Measurements from ENCODE around the gene ZNF697. TPM values are rescaled to one million over a fixed set of nuclear protein-coding genes. Genes with fewer than 3 reads are reported as not detected.
"Not testable (repeated sequence)": the region's sequence is repeated elsewhere in the genome, so short reads cannot be mapped to it uniquely, and the experiment has no call there.

The ZNF697 gene
- polyA plus RNA-seq, 1 donor from 2014 or later: not detected

DNA sequence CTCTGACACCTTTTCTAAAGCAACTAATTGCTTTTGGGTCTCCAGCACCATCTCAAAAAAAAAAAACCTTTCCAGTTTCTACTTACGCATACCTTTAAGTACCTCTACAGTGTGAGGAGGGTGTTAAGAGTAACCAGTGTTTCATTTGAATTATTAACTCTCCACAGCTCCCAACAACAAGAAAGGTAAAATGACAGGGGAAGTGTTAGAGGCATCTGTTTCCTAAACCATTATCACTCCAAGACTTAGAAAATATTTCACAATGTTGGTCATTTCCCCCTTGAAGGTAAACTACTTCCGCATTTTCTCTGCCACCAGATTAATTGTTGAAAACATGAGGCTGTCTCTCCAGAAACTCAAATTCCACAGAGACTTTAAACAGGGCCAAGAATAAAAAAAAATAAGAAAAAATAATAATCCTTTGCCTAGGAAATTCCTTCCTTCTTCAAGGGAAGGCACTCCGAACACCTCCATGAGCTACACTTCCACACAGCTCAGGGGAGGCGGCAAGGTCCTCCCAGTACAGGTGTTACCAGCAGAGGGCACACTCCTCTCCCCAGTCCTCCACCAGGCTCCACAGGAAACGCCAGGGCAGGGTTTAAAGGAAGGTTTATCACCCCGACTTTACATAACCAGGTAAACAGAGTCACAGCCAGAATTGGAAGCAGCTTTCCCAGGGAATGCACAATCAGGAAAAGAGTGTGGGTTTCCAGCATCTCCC is 40.8 kb downstream of the ZNF697 start:
- not testable (repeated sequence) for H3K36me3 Mint-ChIP-seq, H3K4me3 Mint-ChIP-seq, H3K27ac Mint-ChIP-seq, H3K27me3 Mint-ChIP-seq, H3K9me3 Mint-ChIP-seq
- H3K4me1 Mint-ChIP-seq: peaks cover 6 to 16% (median 10%) of the 10 kb centered on the region in 3 donors

DNA sequence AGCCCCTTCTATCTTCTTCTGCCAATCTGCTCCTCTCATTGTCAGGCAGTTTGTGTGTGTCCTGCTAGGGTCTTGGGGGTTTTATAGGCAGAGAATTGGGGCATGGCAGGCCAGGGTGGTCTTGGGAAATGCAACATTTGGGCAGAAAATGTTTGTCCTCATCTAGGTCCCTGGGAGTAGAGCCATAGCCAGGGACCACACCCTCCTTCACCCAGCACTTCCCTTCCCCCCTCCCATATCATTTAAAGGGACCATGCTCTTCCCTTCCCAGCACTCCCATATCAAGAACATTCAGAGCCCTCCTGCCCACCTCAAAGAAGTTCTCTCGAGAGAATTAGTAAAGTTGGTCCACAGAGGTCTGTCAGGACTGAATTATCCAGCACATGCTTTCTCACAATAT is 41.7 kb downstream of the ZNF697 start:
- H3K36me3 Mint-ChIP-seq: no peaks in the 10 kb centered on the region
- peaks cover 0 to 5% (median 0%) of the 10 kb centered on the region in 3 donors for H3K9me3 Mint-ChIP-seq
- no peak overlapping the region for H3K4me3 Mint-ChIP-seq
- H3K4me1 Mint-ChIP-seq: peaks cover 5 to 10% (median 8%) of the 10 kb centered on the region in 3 donors
- peaks cover 7% of the 10 kb centered on the region for H3K27me3 Mint-ChIP-seq
- H3K27ac Mint-ChIP-seq: no peak overlapping the region

DNA sequence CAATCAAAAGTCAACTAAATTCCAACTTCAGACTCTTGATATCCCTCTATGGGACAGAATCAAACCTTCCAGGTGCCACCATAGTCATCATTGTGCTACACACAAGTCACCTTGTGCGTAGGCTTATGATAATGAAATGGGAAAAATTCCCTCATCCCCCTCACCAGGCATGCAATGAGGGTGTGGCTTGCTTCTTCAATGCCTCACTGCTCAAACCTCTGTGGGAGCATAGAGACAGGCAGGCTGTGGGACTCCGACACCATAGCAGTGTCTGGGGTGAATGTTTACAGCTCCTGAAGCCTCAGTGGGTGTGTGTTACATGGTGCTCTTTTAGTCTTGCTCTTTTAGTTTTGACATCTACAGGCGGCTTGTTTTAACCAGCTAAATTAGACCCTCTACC is 42.4 kb downstream of the ZNF697 start:
- peaks cover 2% of the 10 kb centered on the region for H3K27me3 Mint-ChIP-seq
- no peak overlapping the region for H3K4me3 Mint-ChIP-seq

GRCh38 chr1:119605080-119605479 is 43.0 kb downstream of the ZNF697 start:
- not testable (repeated sequence) for H3K27me3 Mint-ChIP-seq, H3K27ac Mint-ChIP-seq, H3K4me3 Mint-ChIP-seq, H3K4me1 Mint-ChIP-seq, H3K36me3 Mint-ChIP-seq, H3K9me3 Mint-ChIP-seq

More for the DNA sequence above, 42.4 kb downstream of the ZNF697 start:
- Mint-ChIP-seq H3K27ac (no peak overlapping the region), H3K4me1 (peaks cover 3 to 5% (median 4%) of the 10 kb centered on the region in 3 donors), H3K36me3 (no peaks in the 10 kb centered on the region), H3K9me3 (peaks cover 0 to 5% (median 0%) of the 10 kb centered on the region in 3 donors)

DNA sequence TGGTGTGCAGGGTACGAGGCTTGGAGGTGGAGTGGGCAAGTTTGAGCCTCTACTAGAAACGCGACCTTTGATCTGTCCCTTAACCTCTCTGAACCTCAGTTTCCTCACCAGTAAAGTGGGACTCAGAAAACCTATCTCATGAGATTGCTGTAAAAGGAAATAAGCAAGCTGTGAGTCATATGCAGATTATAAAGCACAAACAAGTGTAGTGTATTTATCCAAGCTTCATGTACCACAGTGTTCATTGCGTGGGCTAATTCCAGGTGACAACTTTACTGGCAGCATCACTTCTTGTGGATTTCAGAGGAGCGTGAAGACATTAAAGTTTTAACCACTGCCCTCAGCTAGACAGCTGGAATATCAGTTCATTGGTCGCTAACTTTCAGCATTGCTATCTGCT is 44.4 kb downstream of the ZNF697 start:
- Mint-ChIP-seq H3K36me3 (no peaks in the 10 kb centered on the region), H3K4me3 (no peak overlapping the region), H3K27ac (no peak overlapping the region), H3K9me3 (peaks cover 0 to 5% (median 0%) of the 10 kb centered on the region in 3 donors), H3K27me3 (no peaks in the 10 kb centered on the region), H3K4me1 (peaks cover 0 to 5% (median 4%) of the 10 kb centered on the region in 3 donors)

DNA sequence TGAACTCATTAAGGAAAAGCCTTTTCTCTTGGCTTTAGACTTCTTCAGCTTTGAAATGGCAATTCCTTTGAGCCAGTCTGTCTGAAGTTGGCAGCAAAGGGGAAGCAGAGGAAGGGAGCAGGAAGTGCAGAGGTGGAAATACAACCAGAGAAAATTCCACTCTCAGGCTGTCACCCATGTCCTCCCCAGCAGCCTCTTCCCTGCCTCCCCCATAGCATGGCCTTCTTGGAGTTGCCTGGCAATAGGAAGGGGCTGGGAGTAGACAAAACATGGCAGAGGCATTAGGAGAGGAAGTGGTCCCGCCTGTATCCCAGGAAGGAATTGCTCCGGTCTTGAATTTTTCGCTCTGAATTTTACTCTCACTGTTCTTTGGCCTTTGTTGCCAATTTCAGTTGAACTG is 44.8 kb downstream of the ZNF697 start:
- not testable (repeated sequence) for H3K4me1 Mint-ChIP-seq, H3K9me3 Mint-ChIP-seq, H3K36me3 Mint-ChIP-seq, H3K4me3 Mint-ChIP-seq, H3K27ac Mint-ChIP-seq, H3K27me3 Mint-ChIP-seq

DNA sequence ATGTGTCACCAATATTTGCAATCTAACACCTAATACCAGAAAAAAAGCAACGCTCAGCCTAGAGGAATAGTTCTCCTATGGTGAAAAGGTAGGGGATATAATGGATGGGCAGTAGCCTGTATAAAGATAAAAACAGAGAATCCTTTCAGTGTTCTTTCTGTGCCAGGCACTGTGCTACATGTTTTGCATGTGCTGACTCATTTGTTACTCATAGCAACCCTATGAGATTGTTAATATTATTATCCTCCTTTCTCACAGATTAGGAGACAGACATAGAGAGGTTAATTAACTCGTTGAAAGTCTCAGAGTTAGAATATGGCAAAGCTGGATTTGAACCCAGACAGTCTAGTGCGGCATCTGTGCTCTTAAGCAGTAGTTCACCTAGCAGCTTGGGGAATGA is 45.3 kb downstream of the ZNF697 start:
- not testable (repeated sequence) for H3K27me3 Mint-ChIP-seq, H3K36me3 Mint-ChIP-seq

GRCh38 chr1:119602169-119602568 is 45.9 kb downstream of the ZNF697 start:
- Mint-ChIP-seq H3K27ac (no peak overlapping the region), H3K4me1 (peaks cover 0 to 5% (median 4%) of the 10 kb centered on the region in 3 donors), H3K4me3 (no peak overlapping the region), H3K9me3 (peaks cover 0 to 5% (median 0%) of the 10 kb centered on the region in 3 donors), H3K27me3 (no peaks in the 10 kb centered on the region), H3K36me3 (no peaks in the 10 kb centered on the region)

More for the DNA sequence above, 45.3 kb downstream of the ZNF697 start:
- not testable (repeated sequence) for H3K27ac Mint-ChIP-seq, H3K4me1 Mint-ChIP-seq, H3K4me3 Mint-ChIP-seq, H3K9me3 Mint-ChIP-seq

DNA sequence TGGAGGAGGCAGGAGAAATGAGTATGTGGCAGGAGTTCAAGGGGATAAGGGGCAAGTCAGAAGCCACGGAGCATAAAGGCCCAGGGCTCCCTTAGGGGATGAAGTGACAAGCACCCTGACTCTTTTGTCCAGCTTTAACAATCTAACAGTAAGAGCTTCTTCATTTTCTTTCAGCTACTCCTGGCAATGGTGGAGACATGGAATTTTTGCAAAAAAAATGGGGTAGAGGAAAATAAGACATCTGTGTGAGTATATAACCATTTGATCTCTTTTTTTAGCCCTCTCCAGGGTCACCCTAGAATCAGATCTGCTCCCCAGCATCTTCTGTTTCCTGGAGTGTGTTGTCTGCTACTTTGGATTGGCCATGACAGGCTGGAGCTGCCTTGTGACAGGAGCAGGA is 47.1 kb downstream of the ZNF697 start:
- Mint-ChIP-seq H3K27ac (no peak overlapping the region), H3K4me1 (no peaks in the 10 kb centered on the region), H3K4me3 (no peak overlapping the region), H3K27me3 (no peaks in the 10 kb centered on the region), H3K9me3 (peaks cover 0 to 4% (median 0%) of the 10 kb centered on the region in 3 donors), H3K36me3 (peaks cover 3% of the 10 kb centered on the region)

DNA sequence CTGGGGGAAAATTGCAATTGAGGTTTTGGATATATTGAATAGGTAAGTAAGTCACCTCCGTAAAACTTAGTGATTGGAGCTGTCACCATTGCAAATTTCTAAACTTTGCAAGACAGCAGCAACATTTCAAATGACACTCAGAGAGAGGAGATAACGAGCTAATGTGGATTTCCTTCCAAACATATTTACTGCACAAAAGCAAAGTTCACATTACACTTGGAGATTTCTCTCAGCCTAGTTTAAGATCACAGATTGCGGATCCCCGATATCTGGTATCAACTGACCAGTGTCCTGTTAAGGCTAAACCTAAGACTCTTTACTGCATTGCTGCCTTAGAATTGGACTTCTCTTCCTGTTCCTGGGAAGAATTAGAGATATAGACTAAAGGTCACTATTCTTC is 47.5 kb downstream of the ZNF697 start:
- no peak overlapping the region for H3K27ac Mint-ChIP-seq
- H3K27me3 Mint-ChIP-seq: no peaks in the 10 kb centered on the region
- H3K36me3 Mint-ChIP-seq: peaks cover 3% of the 10 kb centered on the region
- H3K4me3 Mint-ChIP-seq: no peak overlapping the region
- no peaks in the 10 kb centered on the region for H3K4me1 Mint-ChIP-seq
- H3K9me3 Mint-ChIP-seq: peaks cover 0 to 4% (median 0%) of the 10 kb centered on the region in 3 donors

GRCh38 chr1:119595606-119596005 is 52.5 kb downstream of the ZNF697 start:
- no peak overlapping the region for H3K4me3 Mint-ChIP-seq
- H3K36me3 Mint-ChIP-seq: peaks cover 5% of the 10 kb centered on the region
- peaks cover 0 to 11% (median 5%) of the 10 kb centered on the region in 3 donors for H3K9me3 Mint-ChIP-seq
- H3K27me3 Mint-ChIP-seq: peaks cover 9% of the 10 kb centered on the region
- H3K27ac Mint-ChIP-seq: no peak overlapping the region
- no peaks in the 10 kb centered on the region for H3K4me1 Mint-ChIP-seq

GRCh38 chr1:119595168-119595567 is 52.9 kb downstream of the ZNF697 start:
- Mint-ChIP-seq H3K27me3 (peaks cover 9% of the 10 kb centered on the region), H3K9me3 (peaks cover 0 to 11% (median 5%) of the 10 kb centered on the region in 3 donors), H3K4me1 (no peaks in the 10 kb centered on the region), H3K4me3 (no peak overlapping the region), H3K36me3 (peaks cover 5% of the 10 kb centered on the region), H3K27ac (no peak overlapping the region)

DNA sequence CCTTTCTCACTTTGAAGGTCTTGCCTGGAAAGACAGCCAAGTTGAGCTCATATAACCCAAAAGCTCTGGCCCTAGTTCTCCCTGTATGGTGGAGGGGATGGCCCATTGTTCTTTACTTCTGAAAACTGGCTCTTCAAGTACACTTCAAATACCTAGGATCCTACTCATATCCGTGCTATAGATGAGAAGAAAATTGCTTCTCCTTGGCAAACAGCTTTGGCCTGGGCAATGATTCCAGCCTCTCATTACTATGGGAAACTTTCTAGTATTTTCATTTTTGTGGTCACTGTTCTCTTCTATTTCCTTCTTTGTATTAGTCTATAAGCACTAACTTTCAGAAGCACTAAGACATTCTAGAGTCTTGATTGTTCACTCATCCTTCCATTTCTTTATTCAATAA is 53.7 kb downstream of the ZNF697 start:
- peaks cover 0 to 11% (median 5%) of the 10 kb centered on the region in 3 donors for H3K9me3 Mint-ChIP-seq
- H3K27ac Mint-ChIP-seq: no peak overlapping the region
- no peak overlapping the region for H3K4me3 Mint-ChIP-seq
- peaks cover 9% of the 10 kb centered on the region for H3K27me3 Mint-ChIP-seq
- peaks cover 5% of the 10 kb centered on the region for H3K36me3 Mint-ChIP-seq
- H3K4me1 Mint-ChIP-seq: no peaks in the 10 kb centered on the region

DNA sequence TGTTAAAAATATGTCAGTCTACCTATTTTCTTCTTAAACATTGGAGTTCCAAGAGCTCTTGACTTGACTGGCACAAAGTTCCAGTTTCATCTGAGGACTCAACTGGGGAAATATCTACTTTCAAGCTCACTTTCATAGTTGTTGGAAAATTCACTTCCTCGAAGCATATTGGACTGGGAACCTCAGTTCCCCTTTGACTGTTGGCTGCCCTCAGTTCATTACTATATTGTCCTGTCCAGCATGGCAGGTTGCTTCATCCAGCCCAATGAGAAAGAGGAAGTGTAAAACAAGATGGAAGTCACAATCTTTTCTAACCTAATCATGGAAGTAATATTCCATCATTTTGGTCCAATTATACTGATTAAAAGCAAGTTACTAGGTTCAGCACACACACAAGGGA is 54.3 kb downstream of the ZNF697 start:
- Mint-ChIP-seq H3K36me3 (peaks cover 5% of the 10 kb centered on the region), H3K27me3 (peaks cover 9% of the 10 kb centered on the region), H3K4me3 (no peak overlapping the region), H3K4me1 (no peaks in the 10 kb centered on the region), H3K27ac (no peak overlapping the region), H3K9me3 (peaks cover 0 to 11% (median 5%) of the 10 kb centered on the region in 3 donors)

GRCh38 chr1:119590393-119590792 is 57.7 kb downstream of the ZNF697 start:
- H3K4me3 Mint-ChIP-seq: peak overlapping the region in 1 of 4 donors; percentile 36
- H3K36me3 Mint-ChIP-seq: peaks cover 2% of the 10 kb centered on the region
- no peaks in the 10 kb centered on the region for H3K4me1 Mint-ChIP-seq

GRCh38 chr1:119588621-119589020 is 59.4 kb downstream of the ZNF697 start:
- H3K27me3 Mint-ChIP-seq: peaks cover 6% of the 10 kb centered on the region
- H3K9me3 Mint-ChIP-seq: peaks cover 0 to 7% (median 2%) of the 10 kb centered on the region in 3 donors
- no peak overlapping the region for H3K27ac Mint-ChIP-seq

More at GRCh38 chr1:119590393-119590792, 57.7 kb downstream of the ZNF697 start:
- H3K27me3 Mint-ChIP-seq: peaks cover 9% of the 10 kb centered on the region
- no peak overlapping the region for H3K27ac Mint-ChIP-seq
- peaks cover 0 to 11% (median 5%) of the 10 kb centered on the region in 3 donors for H3K9me3 Mint-ChIP-seq

More at GRCh38 chr1:119588621-119589020, 59.4 kb downstream of the ZNF697 start:
- H3K4me3 Mint-ChIP-seq: no peak overlapping the region
- no peaks in the 10 kb centered on the region for H3K36me3 Mint-ChIP-seq
- no peaks in the 10 kb centered on the region for H3K4me1 Mint-ChIP-seq
